Endothelial cell of umbilical vein (primary cell): ENCODE measurements around the gene EDAR. TPM values are rescaled to one million over a fixed set of nuclear protein-coding genes. Genes with fewer than 3 reads are reported as not detected.

ENCODE experiments used
- BruUV-seq: library from RNA; stranded (reverse); fragments of 400-500 nt; replicated peaks from 2 replicates; lab custom pipeline; 2021; lab: Mats Ljungman, UMichigan
- CTCF ChIA-PET: fragments of 300-600, 350-600 bp; sonication (Branson Sonifier 250); formaldehyde crosslinking; loops from one replicate; lab custom pipeline; 2021; ENCODE audit warnings: antibody characterized with exemption, inconsistent platforms; lab: Charles Lee
- POLR2A ChIA-PET: fragments of 300-600, 350-600 bp; sonication (Branson Sonifier 250); formaldehyde crosslinking; loops from one replicate; lab custom pipeline; 2021; ENCODE audit warnings: antibody characterized with exemption, inconsistent platforms; lab: Charles Lee
- DNase-seq: peaks from one replicate; pipeline ENCODE4 v3.0.0-alpha.2; 2011; ENCODE audit warnings: low read depth, low spot score
- FAIRE-seq: peaks from 2 replicates; lab custom pipeline; 2011; peaks lifted over from hg19 to GRCh38; lab: Jason Lieb, UNC
- H2AFZ ChIP-seq: 2 replicates; pipeline ENCODE4 v1.6.0; 2012; ENCODE audit warnings: low read depth, low read length, control low read depth, inconsistent platforms
- H3K27ac ChIP-seq: 2 replicates; pipeline ENCODE4 v1.5.1; 2011; ENCODE audit warnings: low read depth, mild to moderate bottlenecking, control low read depth, low read length, moderate library complexity; ENCODE audit not compliant: insufficient read depth
- H3K27me3 ChIP-seq, 2 experiments: 2 replicates each; pipeline versions ENCODE4 v1.6.0 to v1.6.1; 2011; ENCODE audit warnings: low read length in 2 of 2, mixed read lengths in 1 of 2; ENCODE audit not compliant: control insufficient read depth in 2 of 2, insufficient read depth in 2 of 2
- H3K36me3 ChIP-seq, 2 experiments: 2 replicates in 1 of 2; 3 replicates in 1 of 2; pipeline ENCODE4 v1.5.1; 2011; ENCODE audit warnings: low read length in 2 of 2, mild to moderate bottlenecking in 1 of 2, moderate library complexity in 1 of 2; ENCODE audit not compliant: control insufficient read depth in 2 of 2, insufficient read depth in 2 of 2; ENCODE audit errors: extremely low read depth in 1 of 2
- H3K4me1 ChIP-seq: 3 replicates; pipeline ENCODE4 v1.5.1; 2011; ENCODE audit warnings: mild to moderate bottlenecking, low read length; ENCODE audit not compliant: control insufficient read depth, insufficient read depth; ENCODE audit errors: extremely low read depth
- H3K4me2 ChIP-seq: 2 replicates; pipeline ENCODE4 v1.6.1; 2011; ENCODE audit warnings: low read length, control low read depth, mixed read lengths; ENCODE audit not compliant: insufficient read depth
- H3K4me3 ChIP-seq, 3 experiments: fragments of 200-600 bp in 1 of 3; sonication (generic), shearing (Covaris generic) in 1 of 3; replicated peaks in 1 of 3; 2 replicates each; pipeline ENCODE4 v1.5.1; 2011 to 2016; ENCODE audit warnings: control low read depth in 3 of 3, low read length in 3 of 3, mild to moderate bottlenecking in 2 of 3, inconsistent platforms in 1 of 3, low read depth in 1 of 3, moderate library complexity in 1 of 3; ENCODE audit not compliant: insufficient read depth in 1 of 3
- H3K79me2 ChIP-seq: 2 replicates; pipeline ENCODE4 v1.6.0; 2012; ENCODE audit warnings: low read length, inconsistent platforms; ENCODE audit not compliant: control insufficient read depth, insufficient read depth
- H3K9ac ChIP-seq: replicated peaks from 2 replicates; pipeline ENCODE3; 2011; ENCODE audit warnings: low read length, control low read depth; ENCODE audit not compliant: insufficient read depth; ENCODE audit errors: extremely low read depth
- H3K9me1 ChIP-seq: replicated peaks from 3 replicates; pipeline ENCODE4 v1.6.0; 2011; ENCODE audit warnings: mild to moderate bottlenecking, low read length; ENCODE audit not compliant: control insufficient read depth, insufficient read depth; ENCODE audit errors: extremely low read depth
- H3K9me3 ChIP-seq: replicated peaks from 2 replicates; pipeline ENCODE4 v1.5.1; 2012; ENCODE audit warnings: low read length, inconsistent platforms; ENCODE audit not compliant: control insufficient read depth, insufficient read depth
- H4K20me1 ChIP-seq: replicated peaks from 2 replicates; pipeline ENCODE3; 2011; ENCODE audit warnings: mild to moderate bottlenecking, low read length; ENCODE audit not compliant: control insufficient read depth, insufficient read depth; ENCODE audit errors: extremely low read depth
- CTCF ChIP-seq, 2 donors: IDR thresholded peaks; 1 replicate in 1 of 2; 2 replicates in 1 of 2; pipeline ENCODE4 v1.5.1; 2011; ENCODE audit warnings: low read length in 2 of 2, mild to moderate bottlenecking in 2 of 2, moderate library complexity in 2 of 2, control low read depth in 1 of 2, inconsistent platforms in 1 of 2, low read depth in 1 of 2; ENCODE audit not compliant: insufficient read depth in 1 of 2; ENCODE audit errors: extremely low read depth in 1 of 2
- EZH2 ChIP-seq: IDR thresholded peaks from 2 replicates; pipeline ENCODE4 v1.6.1; 2012; ENCODE audit warnings: borderline replicate concordance, low read depth, mild to moderate bottlenecking, moderate library complexity, low read length, inconsistent platforms; ENCODE audit not compliant: severe bottlenecking
- FOS ChIP-seq: IDR thresholded peaks from 2 replicates; pipeline ENCODE4 v1.6.1; 2011; ENCODE audit warnings: mild to moderate bottlenecking, low read length, moderate library complexity, borderline replicate concordance; ENCODE audit not compliant: insufficient read depth
- GATA2 ChIP-seq: IDR thresholded peaks from 2 replicates; pipeline ENCODE4 v1.7.0; 2011; ENCODE audit warnings: low read depth, mild to moderate bottlenecking, moderate library complexity, mixed read lengths, low read length; ENCODE audit not compliant: insufficient read length, insufficient read depth
- JUN ChIP-seq: IDR thresholded peaks from 2 replicates; pipeline ENCODE4 v1.6.1; 2011; ENCODE audit warnings: borderline replicate concordance, low read depth; ENCODE audit not compliant: insufficient read length, insufficient read depth
- MAX ChIP-seq: IDR thresholded peaks from 2 replicates; pipeline ENCODE4 v1.6.1; 2011; ENCODE audit not compliant: insufficient read depth, insufficient read length
- MYC ChIP-seq: IDR thresholded peaks from one replicate; pipeline ENCODE4 v1.6.1; 2011; ENCODE audit warnings: mild to moderate bottlenecking, low read depth, low read length
- POLR2A ChIP-seq: IDR thresholded peaks from 2 replicates; pipeline ENCODE4 v1.6.1; 2012; ENCODE audit warnings: low read depth, mild to moderate bottlenecking, control low read depth, low read length
- POLR2AphosphoS5 ChIP-seq: IDR thresholded peaks from 2 replicates; pipeline ENCODE4 v1.6.1; 2012; ENCODE audit warnings: low read depth, mild to moderate bottlenecking, control low read depth, low read length, moderate library complexity; ENCODE audit not compliant: insufficient read depth
- dilution Hi-C: fragments of 300-500 bp; cut with MboI; formaldehyde crosslinking; loops from one replicate; pipeline ENCODE4 v1.15.0; 2019; ENCODE audit warnings: low sequenced_read_pairs; ENCODE audit not compliant: extremely low pct_ligation_motif_present
- intact Hi-C: fragments of 100-400 bp; cut with micrococcal nuclease; formaldehyde crosslinking; loops from one replicate; pipeline ENCODE4 v1.10.0; 2022
- polyA plus RNA-seq, 4 experiments: library from polyadenylated mRNA; depleted of rRNA in 3 of 4; stranded (reverse) in 3 of 4; unstranded in 1 of 4; fragments of >200 nt; gene quantifications; 2 replicates each; pipeline versions ENCODE4 v1.2.1 to v1.2.3, GENCODE V29; 2011 to 2012; ENCODE audit warnings: missing spikeins in 1 of 4
- total RNA-seq: library from RNA; stranded (reverse); gene quantifications from 2 replicates; pipeline ENCODE4 v1.2.3, GENCODE V29; 2021

EDAR gene
- total and polyA plus RNA-seq, 2 donors (not counting 3 experiments of a cell fraction or from before 2014, with no cell fraction given): not detected

DNA sequence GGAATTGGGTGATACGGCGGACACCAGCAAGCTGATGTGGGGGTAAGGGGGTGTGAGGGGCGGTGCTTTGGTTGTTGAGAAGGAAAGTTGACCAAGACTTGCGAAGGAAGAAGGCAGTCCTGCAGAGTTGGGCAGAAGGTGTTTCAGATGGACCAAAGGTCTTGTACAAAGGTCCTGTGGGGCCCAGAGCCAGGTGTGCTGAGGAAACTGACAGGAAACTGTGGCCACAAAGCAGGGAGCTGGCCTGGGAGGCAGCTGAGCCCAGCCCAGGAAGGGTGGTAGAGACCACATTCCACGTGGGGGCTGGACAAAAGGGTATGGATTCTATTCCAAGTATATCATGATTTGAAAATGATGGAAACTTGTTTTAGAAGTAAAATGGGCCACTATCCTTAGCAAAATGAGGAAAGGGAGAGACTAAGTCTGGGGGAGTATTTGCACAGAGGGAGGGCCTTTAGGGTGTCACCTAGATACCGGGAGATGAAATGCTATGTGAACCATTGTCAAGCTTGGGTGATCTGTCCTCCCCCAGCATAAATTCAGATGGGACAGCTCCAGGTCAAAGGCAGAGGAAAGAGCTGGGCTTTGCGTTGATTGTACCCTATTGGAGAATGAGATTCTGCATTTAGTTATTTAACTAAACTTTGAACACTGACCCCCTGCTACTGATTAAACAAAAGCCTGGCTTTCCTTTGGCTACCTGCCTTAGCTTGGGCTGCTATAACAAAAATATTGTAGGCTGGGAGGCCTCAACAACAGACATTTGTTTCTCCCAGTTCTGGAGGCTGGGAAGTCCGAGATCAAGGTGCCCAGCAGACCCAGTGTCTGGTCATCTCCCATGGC lies 4.3 kb upstream of the EDAR start:
- Histone ChIP-seq H3K9me3 (no peaks in the 10 kb centered on the region), H3K4me2 (no peak overlapping the region), H2AFZ (no peak overlapping the region), H4K20me1 (no peaks in the 10 kb centered on the region), H3K4me3 (no peak overlapping the region), H3K4me1 (no peaks in the 10 kb centered on the region), H3K27ac (no peak overlapping the region), H3K9me1 (no peaks in the 10 kb centered on the region), H3K9ac (no peak overlapping the region), H3K79me2 (no peaks in the 10 kb centered on the region), H3K27me3 (peaks cover 6 to 9% of the 10 kb centered on the region in 2 experiments), H3K36me3 (no peaks in the 10 kb centered on the region)
- no TSS peak for BruUV-seq
- ChIA-PET POLR2A (no interaction called here), CTCF (interaction anchor here (1.1 to 1.6 kb wide), 4 partner anchors 9 to 517 kb away, joined by 3 to 5 read pairs (median 5); no protein-coding TSS in a partner anchor)
- no peak for DNase-seq
- TF ChIP-seq POLR2AphosphoS5 (no peak), POLR2A (no peak), CTCF (IDR thresholded peaks at IDR 0.05; ENCODE audit: extremely low read depth in 1 of 2, insufficient read depth in 1 of 2, low read depth in 1 of 2, low read length in 2 of 2) (no peak), JUN (no peak), FOS (no peak), MAX (no peak), MYC (no peak), EZH2 (no peak), GATA2 (no peak)
- dilution Hi-C loops: no loop called here
- FAIRE-seq: no peak
- intact Hi-C loops: no loop called here
